ENCODE data around the gene CPA1.
A peak's percentile ranks its signal among the peaks of the same experiment; 100 is the strongest.

Gene CPA1

GRCh38 chr7:130362251-130362816 lies 18.0 kb upstream of the CPA1 start:
- TF ChIP-seq USF1 (IDR thresholded peaks at IDR 0.05) (no peak), EP300 (IDR thresholded peaks at IDR 0.05; ENCODE audit: borderline replicate concordance) (no peak), CEBPB (IDR thresholded peaks at IDR 0.05) (no peak), RAD21 (IDR thresholded peaks at IDR 0.05; ENCODE audit: low read depth) (no peak), TCF12 (IDR thresholded peaks at IDR 0.05; ENCODE audit: low read depth) (no peak), TAF1 (IDR thresholded peaks at IDR 0.05; ENCODE audit: low read depth) (no peak), TEAD4 (IDR thresholded peaks at IDR 0.05) (no peak), ZBTB7A (IDR thresholded peaks at IDR 0.05; ENCODE audit: low read depth) (no peak), MAX (IDR thresholded peaks at IDR 0.05) (no peak), NFIC (IDR thresholded peaks at IDR 0.05) (no peak), EGR1 (IDR thresholded peaks at IDR 0.05) (no peak)

DNA sequence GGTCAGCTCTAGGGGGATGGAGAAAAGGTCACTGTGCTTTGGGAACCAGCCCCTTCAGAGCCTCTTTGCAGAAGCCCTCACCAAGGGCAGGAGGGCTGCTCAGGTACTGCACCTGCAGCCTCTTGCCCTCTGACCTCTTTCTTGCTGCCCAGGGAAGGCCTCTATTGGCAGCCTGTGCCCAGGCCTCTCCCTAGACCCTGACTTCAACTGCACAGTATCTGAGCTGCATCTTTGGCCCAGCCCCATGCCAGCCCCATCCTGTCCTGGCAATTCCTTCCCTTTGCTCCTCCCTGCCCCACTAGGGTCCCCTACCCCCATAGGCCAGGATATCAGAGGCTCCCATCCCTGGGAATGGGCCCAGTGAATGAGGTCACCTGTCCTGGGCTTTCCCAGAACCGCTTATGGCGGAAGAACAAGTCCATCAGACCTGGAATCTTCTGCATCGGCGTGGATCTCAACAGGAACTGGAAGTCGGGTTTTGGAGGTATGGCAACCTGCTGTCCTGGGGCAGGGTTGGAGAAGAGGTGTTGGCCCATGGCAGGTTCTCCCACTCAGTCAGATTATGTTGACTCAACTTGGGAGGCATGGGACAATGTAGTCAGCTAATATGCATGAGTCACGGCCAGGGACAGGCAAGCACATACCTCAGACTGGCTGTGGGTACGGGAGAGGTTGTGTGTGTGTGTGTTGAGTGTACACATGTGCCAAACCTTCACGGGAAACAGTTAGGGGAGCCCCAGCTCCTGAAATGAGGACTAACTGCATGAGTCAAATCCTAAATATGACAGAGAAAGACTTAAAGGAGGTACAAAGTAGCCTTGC lies 17.1 kb upstream of the CPA1 start:
- TF ChIP-seq YY1 (IDR thresholded peaks at IDR 0.05; ENCODE audit: low read depth) (no peak), TEAD4 (IDR thresholded peaks at IDR 0.05) (peak; percentile 51; the same call in 1 of the 2 replicates), EGR1 (IDR thresholded peaks at IDR 0.05) (no peak)

GRCh38 chr7:130364451-130364850 lies 15.8 kb upstream of the CPA1 start:
- TF ChIP-seq ZBTB7A (IDR thresholded peaks at IDR 0.05; ENCODE audit: low read depth) (no peak), NFIC (IDR thresholded peaks at IDR 0.05) (peak; percentile 22; the same call in 1 of the 2 replicates)

DNA sequence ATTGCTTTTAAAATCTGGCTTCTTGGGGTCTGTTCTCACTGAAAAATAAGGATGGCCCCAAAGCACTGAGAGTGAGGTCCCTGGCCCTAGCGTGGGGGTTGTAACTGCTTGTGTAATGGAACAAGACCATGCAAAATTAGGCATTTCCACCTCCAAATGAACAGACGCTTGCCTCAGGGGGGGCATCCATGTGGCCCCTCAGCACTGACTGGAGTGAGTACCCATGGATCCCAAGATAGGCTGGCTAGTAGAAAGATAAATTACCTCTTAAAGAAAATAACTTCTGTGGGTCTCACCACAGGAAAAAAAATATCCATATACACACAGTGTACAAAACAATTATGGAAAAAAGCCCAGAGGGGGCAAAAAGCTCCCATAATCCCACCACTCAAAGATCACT lies 15.2 kb upstream of the CPA1 start:
- TF ChIP-seq USF1 (IDR thresholded peaks at IDR 0.05) (no peak), YY1 (IDR thresholded peaks at IDR 0.05; ENCODE audit: low read depth) (no peak), TCF12 (IDR thresholded peaks at IDR 0.05; ENCODE audit: low read depth) (no peak)

DNA sequence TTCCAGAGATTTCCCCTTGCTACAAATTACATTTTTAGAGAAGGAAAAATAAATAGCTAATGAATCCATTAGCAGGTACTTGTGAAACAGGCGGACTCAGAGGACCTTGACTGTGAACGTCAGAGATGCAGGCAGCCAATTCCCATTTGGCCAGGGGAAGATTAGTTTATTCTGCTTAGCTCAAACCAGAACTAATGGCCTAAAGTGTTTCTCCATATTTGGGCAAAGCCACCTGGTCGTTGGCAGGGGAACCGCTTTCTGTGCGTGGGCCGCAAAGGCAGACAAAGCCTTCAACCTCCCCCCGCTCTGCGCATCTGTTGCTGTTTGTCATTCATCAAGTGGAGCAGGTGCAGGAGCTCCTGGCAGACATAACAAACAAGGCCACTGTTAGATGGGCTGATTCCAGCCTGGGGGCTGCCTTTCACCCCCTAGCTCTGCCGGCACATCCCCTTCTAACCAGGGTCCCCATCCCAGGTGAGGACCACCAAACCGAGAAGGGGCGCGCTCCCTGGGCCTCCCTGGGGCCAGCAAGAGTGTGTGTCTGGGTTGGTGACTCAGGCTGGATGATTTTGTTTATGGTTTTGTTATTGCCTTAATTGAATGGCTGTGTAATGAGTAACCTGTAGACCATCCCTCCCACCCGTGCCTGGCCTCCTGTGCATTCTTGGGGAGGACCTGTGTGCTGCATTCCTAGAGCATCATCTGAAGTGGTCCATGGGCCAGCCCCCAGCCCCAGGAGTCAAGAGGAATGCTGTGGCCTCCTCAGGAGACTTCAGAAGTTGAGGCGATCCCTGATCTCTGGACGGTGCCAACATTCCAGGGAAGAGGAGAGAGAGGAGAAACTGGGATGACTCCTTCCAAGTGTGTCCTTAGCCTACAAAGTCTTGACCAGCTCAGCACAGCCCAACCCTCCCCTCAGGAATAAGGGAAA lies 14.5 kb upstream of the CPA1 start:
- no peak for TF ChIP-seq FOXM1 (IDR thresholded peaks at IDR 0.05; ENCODE audit: borderline replicate concordance, low read depth)
- TF ChIP-seq ZBTB7A (IDR thresholded peaks at IDR 0.05; ENCODE audit: low read depth): no peak
- TF ChIP-seq REST (IDR thresholded peaks at IDR 0.05; ENCODE audit: low read depth): no peak
- no peak for TF ChIP-seq RAD21 (IDR thresholded peaks at IDR 0.05; ENCODE audit: low read depth)
- TF ChIP-seq EP300 (IDR thresholded peaks at IDR 0.05; ENCODE audit: borderline replicate concordance): no peak
- no peak for TF ChIP-seq CEBPB (IDR thresholded peaks at IDR 0.05)
- TF ChIP-seq NFIC (IDR thresholded peaks at IDR 0.05): no peak
- no peak for TF ChIP-seq EGR1 (IDR thresholded peaks at IDR 0.05)
- no peak for TF ChIP-seq TEAD4 (IDR thresholded peaks at IDR 0.05)
- no peak for TF ChIP-seq TCF12 (IDR thresholded peaks at IDR 0.05; ENCODE audit: low read depth)
- no peak for TF ChIP-seq CREB1 (IDR thresholded peaks at IDR 0.05; ENCODE audit: low read depth)
- TF ChIP-seq MAX (IDR thresholded peaks at IDR 0.05): no peak
- no peak for TF ChIP-seq YY1 (IDR thresholded peaks at IDR 0.05; ENCODE audit: low read depth)
- no peak for TF ChIP-seq USF1 (IDR thresholded peaks at IDR 0.05)

DNA sequence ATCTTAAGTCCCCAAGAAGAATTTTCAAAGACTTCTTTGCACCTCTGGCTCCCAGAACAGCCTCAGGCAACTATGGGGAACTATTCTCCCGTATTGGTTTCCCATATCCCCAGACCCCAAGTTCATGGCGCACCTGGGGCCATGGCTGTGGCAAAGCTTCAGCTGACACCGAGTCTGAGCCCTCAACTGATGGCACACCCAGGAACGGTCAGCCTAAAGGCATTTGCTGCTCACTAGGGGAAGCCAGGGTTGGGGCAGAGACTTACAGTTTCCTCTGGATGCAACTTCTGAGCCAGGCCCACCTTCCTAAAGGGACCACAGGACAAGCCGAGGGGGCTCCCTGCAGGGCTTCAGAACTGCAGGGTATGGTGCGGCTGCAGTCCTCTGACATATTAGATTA lies 13.7 kb upstream of the CPA1 start:
- TF ChIP-seq EP300 (IDR thresholded peaks at IDR 0.05; ENCODE audit: borderline replicate concordance) (no peak), CEBPB (IDR thresholded peaks at IDR 0.05) (no peak), TAF1 (IDR thresholded peaks at IDR 0.05; ENCODE audit: low read depth) (no peak), NFIC (IDR thresholded peaks at IDR 0.05) (no peak), TCF12 (IDR thresholded peaks at IDR 0.05; ENCODE audit: low read depth) (no peak), CREB1 (IDR thresholded peaks at IDR 0.05; ENCODE audit: low read depth) (no peak), REST (IDR thresholded peaks at IDR 0.05; ENCODE audit: low read depth) (no peak), MAX (IDR thresholded peaks at IDR 0.05) (no peak), FOXM1 (IDR thresholded peaks at IDR 0.05; ENCODE audit: borderline replicate concordance, low read depth) (no peak), ZBTB7A (IDR thresholded peaks at IDR 0.05; ENCODE audit: low read depth) (no peak), RAD21 (IDR thresholded peaks at IDR 0.05; ENCODE audit: low read depth) (no peak), EGR1 (IDR thresholded peaks at IDR 0.05) (no peak), YY1 (IDR thresholded peaks at IDR 0.05; ENCODE audit: low read depth) (no peak), USF1 (IDR thresholded peaks at IDR 0.05) (no peak), TEAD4 (IDR thresholded peaks at IDR 0.05) (no peak)
